ENCODE results near the gene STT3B. TPM values are rescaled to one million over a fixed set of nuclear protein-coding genes. Genes with fewer than 3 reads are reported as not detected.

Gene STT3B
- total RNA-seq, 1 donor from 2014 or later, result 110 TPM

DNA sequence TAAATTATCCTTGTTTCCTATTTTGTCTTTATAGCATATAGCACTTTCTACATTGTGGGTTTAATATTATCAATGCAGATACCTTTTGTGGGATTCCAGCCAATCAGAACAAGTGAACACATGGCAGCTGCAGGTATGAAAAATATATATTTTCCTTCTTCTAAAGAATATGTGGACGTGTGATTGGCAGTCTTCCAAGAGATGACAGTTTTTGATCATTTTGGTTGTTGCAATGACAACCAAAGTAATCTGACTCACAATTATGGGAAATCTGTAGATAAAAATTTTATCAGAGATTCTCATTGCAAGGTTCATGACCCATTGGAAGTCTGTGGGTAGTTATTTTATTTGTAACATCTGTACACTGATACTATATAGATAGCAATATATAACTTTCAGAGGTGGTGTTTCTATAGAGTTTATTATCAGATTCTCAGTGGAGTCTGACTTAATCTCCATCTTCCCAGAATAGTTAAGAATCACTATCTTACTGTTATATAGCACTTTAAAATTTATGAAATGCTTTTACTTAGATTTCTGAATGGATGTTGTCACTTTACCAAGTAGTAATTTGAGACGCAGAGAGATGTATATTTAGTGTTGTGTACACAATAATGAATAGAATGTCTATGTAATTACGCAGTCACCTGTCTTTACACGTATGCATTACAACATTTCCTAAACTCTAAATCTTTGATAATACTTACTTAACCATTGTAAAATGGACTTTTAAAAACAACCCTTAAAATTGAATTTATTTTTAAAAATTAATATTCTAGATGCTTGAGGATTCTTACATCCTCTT is 82.5 kb downstream of the STT3B start:
- TF ChIP-seq, protein P1, sequence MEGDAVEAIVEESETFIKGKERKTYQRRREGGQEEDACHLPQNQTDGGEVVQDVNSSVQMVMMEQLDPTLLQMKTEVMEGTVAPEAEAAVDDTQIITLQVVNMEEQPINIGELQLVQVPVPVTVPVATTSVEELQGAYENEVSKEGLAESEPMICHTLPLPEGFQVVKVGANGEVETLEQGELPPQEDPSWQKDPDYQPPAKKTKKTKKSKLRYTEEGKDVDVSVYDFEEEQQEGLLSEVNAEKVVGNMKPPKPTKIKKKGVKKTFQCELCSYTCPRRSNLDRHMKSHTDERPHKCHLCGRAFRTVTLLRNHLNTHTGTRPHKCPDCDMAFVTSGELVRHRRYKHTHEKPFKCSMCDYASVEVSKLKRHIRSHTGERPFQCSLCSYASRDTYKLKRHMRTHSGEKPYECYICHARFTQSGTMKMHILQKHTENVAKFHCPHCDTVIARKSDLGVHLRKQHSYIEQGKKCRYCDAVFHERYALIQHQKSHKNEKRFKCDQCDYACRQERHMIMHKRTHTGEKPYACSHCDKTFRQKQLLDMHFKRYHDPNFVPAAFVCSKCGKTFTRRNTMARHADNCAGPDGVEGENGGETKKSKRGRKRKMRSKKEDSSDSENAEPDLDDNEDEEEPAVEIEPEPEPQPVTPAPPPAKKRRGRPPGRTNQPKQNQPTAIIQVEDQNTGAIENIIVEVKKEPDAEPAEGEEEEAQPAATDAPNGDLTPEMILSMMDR (IDR thresholded peaks at IDR 0.05; ENCODE audit: insufficient read depth, low read length, poor library complexity, severe bottlenecking), result no peak
- no peak for DNase-seq (ENCODE audit: low read depth)
- no peaks in the 10 kb centered on the region for H3K27me3 ChIP-seq (ENCODE audit: control insufficient read depth, insufficient read depth, low read length)
- no peaks in the 10 kb centered on the region for H3K36me3 ChIP-seq (ENCODE audit: control insufficient read depth, insufficient read depth, low read length)
- H3K4me3 ChIP-seq (ENCODE audit: low read depth, low read length), result no peak overlapping the region

DNA sequence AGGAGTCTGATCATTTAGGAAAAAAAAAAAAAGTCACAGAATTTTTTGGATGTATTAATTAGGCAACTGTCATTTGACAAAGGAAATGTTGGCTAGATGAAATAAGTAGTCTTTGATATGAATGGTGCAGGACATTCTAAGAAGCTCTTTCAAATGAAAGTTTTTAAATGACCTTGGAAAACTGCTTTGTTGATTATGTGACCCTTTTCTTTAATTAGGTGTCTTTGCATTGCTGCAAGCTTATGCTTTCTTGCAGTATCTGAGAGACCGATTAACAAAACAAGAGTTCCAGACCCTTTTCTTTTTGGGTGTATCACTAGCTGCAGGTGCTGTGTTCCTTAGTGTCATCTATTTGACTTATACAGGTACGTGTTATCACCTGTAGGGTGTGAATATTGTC is 84.0 kb downstream of the STT3B start:
- DNase-seq (ENCODE audit: low read depth), result no peak
- no peaks in the 10 kb centered on the region for H3K36me3 ChIP-seq (ENCODE audit: control insufficient read depth, insufficient read depth, low read length)
- no peak overlapping the region for H3K4me3 ChIP-seq (ENCODE audit: low read depth, low read length)
- H3K27me3 ChIP-seq (ENCODE audit: control insufficient read depth, insufficient read depth, low read length), result no peaks in the 10 kb centered on the region
- TF ChIP-seq, protein P1 (IDR thresholded peaks at IDR 0.05; ENCODE audit: insufficient read depth, low read length, poor library complexity, severe bottlenecking), result no peak

DNA sequence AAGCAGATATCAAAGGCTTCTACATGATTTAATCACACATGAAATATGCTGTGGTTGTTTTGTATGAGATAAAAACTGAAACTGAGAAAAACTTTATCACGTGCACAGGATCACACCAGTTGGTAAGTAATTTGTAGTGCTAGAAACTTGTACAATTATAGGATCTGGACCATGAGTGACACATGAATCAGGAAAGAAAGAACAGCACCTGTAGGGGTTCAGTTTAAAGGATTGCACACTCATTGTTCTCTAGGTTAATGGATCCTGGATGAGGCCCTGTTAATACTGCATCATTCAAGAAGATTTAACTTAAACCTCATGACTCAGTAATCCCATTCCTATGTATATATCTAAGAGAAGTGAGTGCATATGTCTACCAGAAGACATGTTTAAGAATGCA is 87.9 kb downstream of the STT3B start:
- TF ChIP-seq, protein P1 (IDR thresholded peaks at IDR 0.05; ENCODE audit: insufficient read depth, low read length, poor library complexity, severe bottlenecking), result no peak
- Histone ChIP-seq H3K27me3 (ENCODE audit: control insufficient read depth, insufficient read depth, low read length) (no peaks in the 10 kb centered on the region), H3K36me3 (ENCODE audit: control insufficient read depth, insufficient read depth, low read length) (no peaks in the 10 kb centered on the region), H3K4me3 (ENCODE audit: low read depth, low read length) (no peak overlapping the region)
- no peak for DNase-seq (ENCODE audit: low read depth)

DNA sequence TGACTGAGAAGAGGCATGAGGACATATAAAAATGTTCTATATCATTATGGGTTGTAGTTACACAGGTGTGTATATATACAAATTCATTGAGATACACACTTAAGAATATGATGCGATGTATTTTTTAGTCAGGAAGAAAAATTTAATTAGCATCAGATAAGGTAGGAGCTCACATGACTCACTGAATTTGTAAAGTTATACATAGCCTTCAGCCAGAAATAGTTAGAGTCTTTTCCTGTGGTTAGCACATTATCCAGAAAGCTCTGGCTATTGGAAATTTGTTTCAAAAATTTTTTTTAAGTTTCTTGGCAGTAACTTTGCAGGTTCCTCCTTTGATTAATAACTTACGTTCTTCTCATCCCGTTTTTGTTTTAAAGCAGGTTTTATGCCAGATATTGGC is 88.6 kb downstream of the STT3B start:
- DNase-seq (ENCODE audit: low read depth), result no peak
- TF ChIP-seq, protein P1 (IDR thresholded peaks at IDR 0.05; ENCODE audit: insufficient read depth, low read length, poor library complexity, severe bottlenecking), result no peak
- Histone ChIP-seq H3K36me3 (ENCODE audit: control insufficient read depth, insufficient read depth, low read length) (no peaks in the 10 kb centered on the region), H3K4me3 (ENCODE audit: low read depth, low read length) (no peak overlapping the region), H3K27me3 (ENCODE audit: control insufficient read depth, insufficient read depth, low read length) (no peaks in the 10 kb centered on the region)

DNA sequence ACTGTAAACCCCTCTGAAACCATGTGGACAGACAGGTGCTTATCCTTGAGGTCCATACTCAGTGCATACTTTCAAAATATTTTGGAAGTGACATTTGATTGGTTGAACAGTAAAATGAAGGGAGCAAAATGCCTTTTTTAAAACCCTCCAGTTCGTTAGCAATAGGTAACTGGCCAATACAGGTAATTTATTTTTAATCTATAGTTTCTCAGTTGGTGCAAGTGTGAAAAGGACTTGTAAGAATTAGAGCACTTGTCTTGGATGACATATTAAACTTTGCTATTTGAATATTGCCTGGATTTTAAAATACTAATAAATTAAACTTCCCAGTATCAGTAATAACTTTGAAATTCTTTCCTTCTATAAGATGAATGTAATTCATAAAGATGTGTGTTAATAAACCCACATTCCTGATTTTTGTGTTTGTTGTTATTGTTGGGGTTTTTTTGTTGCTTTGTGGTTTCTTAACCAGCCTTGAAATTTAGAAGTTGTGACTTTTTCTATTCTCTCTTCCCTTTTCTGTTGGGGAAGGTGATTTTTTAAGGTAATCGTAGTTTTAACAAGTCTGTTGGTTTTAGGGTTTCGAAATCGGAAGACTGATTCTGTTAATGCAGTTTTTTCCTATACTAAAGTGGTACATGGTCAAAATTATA is 90.0 kb downstream of the STT3B start:
- no peak overlapping the region for H3K4me3 ChIP-seq (ENCODE audit: low read depth, low read length)
- TF ChIP-seq, protein P1 (IDR thresholded peaks at IDR 0.05; ENCODE audit: insufficient read depth, low read length, poor library complexity, severe bottlenecking), result no peak
- DNase-seq (ENCODE audit: low read depth), result no peak
- H3K27me3 ChIP-seq (ENCODE audit: control insufficient read depth, insufficient read depth, low read length), result no peaks in the 10 kb centered on the region
- H3K36me3 ChIP-seq (ENCODE audit: control insufficient read depth, insufficient read depth, low read length), result no peaks in the 10 kb centered on the region
